COR-L47 (cell line): ENCODE results near the gene CCND1.

Experiments used
- DNase-seq: peaks from one replicate; lab custom pipeline; 2025; lab: John Stamatoyannopoulos, UW

CCND1 gene

GRCh38 chr11:69654001-69654659 lies 13.2 kb downstream of the CCND1 start:
- peak; percentile 50 for DNase-seq

- DNase-seq, result peak; percentile 50
Measured at GRCh38 chr11:69654660-69655478, 13.9 kb downstream of the CCND1 start.

DNA sequence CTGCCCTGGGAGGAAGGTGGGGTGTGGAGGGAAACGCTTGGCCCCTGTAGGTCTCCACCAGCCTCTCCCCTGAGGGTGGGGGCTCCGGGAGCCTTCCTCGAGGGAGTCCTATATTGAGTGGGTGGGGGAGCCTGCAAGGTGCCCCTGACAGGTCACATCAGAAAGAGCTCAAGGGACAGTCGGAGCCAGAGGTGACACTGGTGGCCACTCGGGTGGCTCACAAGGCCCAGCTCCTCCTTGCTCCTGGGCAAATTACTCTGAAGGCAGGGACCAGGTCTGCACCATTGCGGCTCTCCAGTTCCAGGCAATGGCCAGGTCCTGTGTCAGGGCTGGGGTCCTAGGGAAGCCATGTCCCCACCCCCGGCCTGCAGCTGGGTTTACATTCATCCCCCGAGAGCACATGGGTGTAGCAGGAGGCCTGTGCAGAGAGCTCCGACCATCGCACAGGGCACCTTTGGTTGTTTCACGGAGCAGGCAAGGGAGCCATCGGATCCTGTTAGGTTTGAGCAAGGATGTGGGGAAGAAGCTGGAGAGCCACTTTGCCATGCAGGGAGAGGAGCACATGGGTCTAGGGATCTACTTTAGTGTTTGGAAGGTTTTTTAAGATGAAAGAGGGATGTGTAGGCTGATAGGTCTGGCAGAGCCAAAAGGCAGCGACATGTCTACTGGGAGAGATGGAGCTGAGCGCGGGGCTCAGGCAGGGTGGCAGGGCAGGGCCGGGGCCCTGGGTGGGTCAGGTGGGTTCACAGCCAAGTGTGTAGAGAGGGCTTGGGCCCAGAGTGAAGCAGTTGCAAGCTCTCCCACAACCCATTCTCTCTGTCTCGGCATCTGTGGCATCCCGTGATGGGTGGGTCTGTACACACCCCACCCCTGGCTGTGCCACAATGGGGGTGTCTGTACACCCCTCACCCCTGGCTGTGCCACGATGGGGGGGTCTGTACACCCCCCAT lies 14.8 kb downstream of the CCND1 start:
- no peak for DNase-seq

GRCh38 chr11:69656536-69657455 lies 15.8 kb downstream of the CCND1 start:
- no peak for DNase-seq

DNA sequence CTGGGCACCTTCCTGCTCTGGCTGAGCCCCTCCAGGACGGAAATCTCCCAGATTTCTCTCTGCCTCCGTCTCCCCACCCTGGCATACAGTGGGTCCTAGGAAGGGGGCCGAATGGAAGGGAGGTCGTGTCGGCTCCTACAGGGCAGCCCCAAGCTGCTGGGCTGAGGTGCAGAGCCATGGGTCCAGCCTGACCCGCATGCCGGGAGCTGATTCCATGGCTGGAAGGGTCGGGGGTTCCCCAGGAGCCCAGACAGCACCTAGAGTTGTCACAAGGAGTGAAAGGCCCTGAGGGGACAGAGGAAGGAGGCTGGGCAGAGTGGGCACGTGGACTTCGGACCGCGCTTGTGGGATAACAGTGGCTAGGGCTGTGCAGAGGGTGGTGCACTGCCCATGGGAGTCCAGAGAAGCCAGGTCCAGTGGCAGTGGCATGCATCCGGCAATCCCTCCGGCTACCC lies 16.5 kb downstream of the CCND1 start:
- no peak for DNase-seq

DNA sequence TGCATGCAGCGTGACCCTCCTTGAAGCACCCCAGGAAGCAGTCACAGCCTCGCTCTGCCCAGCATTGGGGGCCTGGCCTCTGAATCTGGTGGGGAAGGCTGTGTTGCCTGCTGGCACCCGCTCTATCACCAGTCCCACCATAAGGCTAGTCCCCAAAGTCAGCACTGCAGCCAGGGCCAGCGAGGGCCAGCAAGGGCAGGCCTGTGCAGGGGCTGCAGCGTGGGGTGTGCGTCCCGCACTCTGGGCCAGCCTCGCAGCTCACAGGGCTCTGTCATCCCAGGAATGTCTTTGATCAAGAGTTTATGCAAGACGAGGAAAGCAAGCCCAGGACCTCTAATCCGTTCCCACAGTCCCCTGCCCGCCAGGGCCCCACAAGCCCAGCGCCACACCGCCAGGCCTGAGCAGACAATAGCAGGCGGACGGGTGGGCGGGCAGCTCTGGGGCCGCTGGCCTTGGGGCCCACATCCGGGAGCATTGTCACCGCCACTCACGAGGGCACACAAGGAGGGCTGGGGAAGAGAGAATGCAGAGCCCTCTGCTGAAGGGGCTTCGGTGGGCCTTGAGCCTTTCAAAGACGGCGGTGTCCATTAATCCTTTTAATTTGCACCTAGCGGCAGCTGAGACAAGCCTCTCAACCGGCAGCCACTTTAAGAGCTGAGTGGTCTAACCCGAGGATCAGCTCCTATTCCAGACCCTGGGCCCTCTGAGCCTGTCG lies 17.1 kb downstream of the CCND1 start:
- DNase-seq, result no peak

- no peak for DNase-seq
Measured at GRCh38 chr11:69658626-69659450, 17.9 kb downstream of the CCND1 start.

DNA sequence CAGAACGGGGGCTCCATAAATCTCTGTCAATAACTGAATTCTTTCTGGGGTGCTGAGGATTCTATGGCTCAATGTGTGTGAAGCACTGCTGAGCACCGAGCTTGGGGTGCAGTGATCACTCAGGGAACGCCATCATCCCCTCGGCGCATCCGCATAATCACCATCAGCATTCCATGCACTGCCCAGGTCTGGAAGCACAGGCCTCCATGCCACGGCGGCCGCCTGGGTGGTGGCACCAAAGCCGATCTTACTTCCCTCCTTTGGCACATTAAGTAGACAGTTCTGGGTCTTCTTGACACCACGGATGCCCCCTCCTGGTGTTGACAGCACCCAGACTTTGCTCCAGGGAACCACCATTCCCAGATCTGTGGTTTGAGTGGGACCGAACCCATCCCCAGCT lies 18.6 kb downstream of the CCND1 start:
- no peak for DNase-seq

DNA sequence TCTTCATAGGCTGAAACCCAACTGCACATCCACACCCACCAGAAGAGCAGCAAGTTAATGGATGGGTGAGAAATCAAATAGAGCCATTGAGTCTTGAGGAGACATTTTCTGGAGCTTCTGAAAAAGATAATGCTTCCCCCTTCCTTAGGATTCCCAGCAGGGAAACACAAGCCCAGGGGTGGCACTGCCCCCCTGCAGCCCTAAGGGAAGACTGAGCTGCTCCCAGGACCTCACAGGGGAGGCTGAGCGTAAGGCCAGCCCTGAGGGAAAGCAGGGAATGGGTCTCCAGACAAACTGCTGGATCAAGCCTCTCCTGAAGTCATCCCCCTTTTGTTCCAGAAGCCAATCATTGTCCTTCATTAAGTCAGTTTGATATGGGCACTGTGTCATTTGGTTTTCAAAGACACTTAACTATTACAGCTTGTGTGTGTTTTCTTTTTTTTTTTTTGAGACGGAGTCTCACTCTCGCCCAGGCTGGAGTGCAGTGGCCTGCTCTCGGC lies 19.1 kb downstream of the CCND1 start:
- DNase-seq, result no peak

DNA sequence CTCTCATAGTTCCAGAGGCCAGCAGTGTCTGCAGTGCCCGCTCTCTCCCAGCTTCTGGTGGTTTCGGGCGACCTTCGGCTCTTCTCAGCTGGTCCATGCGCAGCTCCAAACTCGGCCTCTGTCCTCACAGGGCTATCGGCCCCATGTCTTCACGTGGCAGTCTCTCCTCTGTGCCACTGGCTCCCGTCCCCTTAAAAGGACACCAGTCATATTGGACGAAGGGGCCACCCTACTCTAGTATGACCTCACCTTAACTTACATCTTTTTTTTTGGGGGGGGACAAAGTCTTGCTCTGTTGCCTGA lies 20.4 kb downstream of the CCND1 start:
- no peak for DNase-seq

DNA sequence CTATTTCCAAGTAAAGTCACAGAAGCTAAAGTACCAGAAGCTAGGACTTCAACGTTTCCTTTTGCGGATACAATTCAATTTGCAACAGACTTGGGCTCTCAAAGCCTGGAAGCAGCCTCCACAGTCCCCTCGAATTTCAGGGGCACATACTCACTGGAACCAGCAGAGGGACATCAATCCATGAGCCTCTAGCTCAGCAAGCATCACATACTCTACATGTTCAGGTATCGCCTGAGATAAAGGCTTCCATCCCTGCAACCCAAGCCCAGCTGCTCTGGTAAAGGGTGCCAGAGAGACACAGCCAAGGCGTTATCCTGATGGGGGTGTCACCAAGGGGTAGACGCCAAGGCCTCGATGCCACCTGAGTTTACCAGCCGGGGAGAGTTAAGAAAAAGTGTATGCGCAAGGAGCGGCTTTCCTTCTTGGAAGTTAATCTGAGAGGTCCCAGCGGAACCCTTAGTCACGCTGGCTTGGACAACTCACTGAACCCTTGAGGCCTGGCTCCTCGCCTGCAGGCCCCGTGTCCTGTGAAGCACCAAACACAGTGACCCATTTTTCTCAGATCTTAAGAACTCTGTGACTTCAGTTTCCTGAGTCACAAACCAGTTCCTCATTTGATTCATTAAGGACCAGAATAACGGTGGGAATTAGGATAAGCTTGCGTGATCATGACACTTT lies 21.2 kb downstream of the CCND1 start:
- DNase-seq, result no peak

- DNase-seq, result no peak
Measured at GRCh38 chr11:69662806-69663205, 21.9 kb downstream of the CCND1 start.

GRCh38 chr11:69663326-69663725 lies 22.4 kb downstream of the CCND1 start:
- DNase-seq, result no peak

GRCh38 chr11:69664103-69664775 lies 23.3 kb downstream of the CCND1 start:
- DNase-seq, result no peak

DNA sequence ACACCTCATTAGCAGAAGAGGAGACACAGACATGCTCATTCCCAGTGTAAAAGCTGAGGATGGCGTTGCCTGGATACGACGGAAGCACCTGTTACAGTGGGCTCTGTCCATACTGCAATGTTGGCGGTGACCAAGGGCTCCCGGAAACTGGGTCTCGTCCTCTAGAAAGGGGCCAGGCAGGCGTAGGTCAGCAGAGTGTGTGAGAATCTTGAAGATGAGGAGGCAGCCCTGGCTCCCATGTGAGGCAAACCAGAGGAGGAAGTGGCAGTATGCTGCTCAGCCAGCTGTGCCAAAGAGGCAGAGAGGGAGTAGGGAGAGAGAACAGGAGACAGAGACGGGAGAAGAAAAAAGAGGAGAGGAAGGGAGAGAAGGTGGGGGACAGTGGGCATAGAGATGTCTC lies 23.9 kb downstream of the CCND1 start:
- no peak for DNase-seq

DNA sequence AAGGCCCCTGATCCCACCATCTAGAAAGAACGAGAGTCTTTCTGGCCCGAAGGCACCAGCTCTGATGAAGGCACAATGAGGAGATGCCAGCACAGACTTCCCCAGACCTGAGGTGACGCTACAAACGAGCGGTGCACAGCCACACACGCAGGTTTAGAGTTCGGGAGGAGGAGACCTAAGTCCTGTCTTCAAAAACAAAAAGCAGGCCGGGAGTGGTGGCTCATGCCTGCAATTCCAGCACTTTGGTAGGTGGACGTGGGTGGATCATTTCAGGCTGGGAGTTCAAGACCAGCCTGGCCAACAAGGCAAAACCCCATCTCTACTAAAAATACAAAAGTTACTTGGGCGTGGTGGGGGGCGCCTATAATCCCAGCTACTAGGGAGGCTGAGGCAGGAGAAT lies 24.7 kb downstream of the CCND1 start:
- no peak for DNase-seq

- DNase-seq, result no peak
Measured at GRCh38 chr11:69666261-69666660, 25.3 kb downstream of the CCND1 start.

- DNase-seq, result no peak
Measured at GRCh38 chr11:69666752-69667536, 26.0 kb downstream of the CCND1 start.
